Measurements from ENCODE around the gene ATP9B.

ATP9B gene

DNA sequence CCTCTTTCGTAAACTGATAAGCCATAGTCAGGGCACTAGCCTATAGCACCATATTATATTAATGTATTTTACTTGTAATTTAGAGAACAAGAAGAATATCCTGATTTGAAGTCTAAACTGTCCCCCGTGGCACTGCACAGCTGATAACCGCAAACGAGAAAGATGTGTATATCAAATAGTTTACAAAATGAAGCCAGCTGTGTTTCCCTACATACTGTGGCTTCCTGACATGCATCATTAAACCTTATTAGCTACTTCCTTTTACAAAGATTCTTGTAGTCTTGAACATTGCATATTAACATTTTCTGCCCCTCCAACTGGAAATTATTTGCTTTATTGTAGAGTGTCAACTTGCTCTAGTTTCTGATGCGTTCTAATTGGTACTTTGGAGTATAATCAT lies 173.1 kb downstream of the ATP9B start:
- Histone ChIP-seq H3K4me1 (ENCODE audit: control insufficient read depth, insufficient read depth, low read length) (peaks cover 13% of the 10 kb centered on the region), H3K4me3 (ENCODE audit: low read depth, low read length) (no peak overlapping the region), H3K36me3 (ENCODE audit: control insufficient read depth in 2 of 2, insufficient read depth in 1 of 2, low read length in 2 of 2) (no peaks in the 10 kb centered on the region), H3K27ac (ENCODE audit: extremely low read depth, low read depth, low read length) (no peak overlapping the region), H3K9me3 (ENCODE audit: control insufficient read depth, insufficient read depth, low read depth, low read length) (no peaks in the 10 kb centered on the region)
- CTCF ChIA-PET, result interaction anchor here (0.6 to 0.8 kb wide), 2 partner anchors 24 to 433 kb away, joined by 3 read pairs; no protein-coding TSS in a partner anchor
- TF ChIP-seq, protein P1, sequence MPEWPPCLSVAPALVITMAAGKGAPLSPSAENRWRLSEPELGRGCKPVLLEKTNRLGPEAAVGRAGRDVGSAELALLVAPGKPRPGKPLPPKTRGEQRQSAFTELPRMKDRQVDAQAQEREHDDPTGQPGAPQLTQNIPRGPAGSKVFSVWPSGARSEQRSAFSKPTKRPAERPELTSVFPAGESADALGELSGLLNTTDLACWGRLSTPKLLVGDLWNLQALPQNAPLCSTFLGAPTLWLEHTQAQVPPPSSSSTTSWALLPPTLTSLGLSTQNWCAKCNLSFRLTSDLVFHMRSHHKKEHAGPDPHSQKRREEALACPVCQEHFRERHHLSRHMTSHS (tag by site-specific recombination; IDR thresholded peaks at IDR 0.05), result no peak
- TF ChIP-seq, protein P2, sequence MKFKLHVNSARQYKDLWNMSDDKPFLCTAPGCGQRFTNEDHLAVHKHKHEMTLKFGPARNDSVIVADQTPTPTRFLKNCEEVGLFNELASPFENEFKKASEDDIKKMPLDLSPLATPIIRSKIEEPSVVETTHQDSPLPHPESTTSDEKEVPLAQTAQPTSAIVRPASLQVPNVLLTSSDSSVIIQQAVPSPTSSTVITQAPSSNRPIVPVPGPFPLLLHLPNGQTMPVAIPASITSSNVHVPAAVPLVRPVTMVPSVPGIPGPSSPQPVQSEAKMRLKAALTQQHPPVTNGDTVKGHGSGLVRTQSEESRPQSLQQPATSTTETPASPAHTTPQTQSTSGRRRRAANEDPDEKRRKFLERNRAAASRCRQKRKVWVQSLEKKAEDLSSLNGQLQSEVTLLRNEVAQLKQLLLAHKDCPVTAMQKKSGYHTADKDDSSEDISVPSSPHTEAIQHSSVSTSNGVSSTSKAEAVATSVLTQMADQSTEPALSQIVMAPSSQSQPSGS (tag by site-specific recombination; IDR thresholded peaks at IDR 0.05; ENCODE audit: low read depth), result no peak
- TF ChIP-seq ZNF48 (tag by site-specific recombination; IDR thresholded peaks at IDR 0.05), result no peak
- POLR2A ChIA-PET, result no interaction called here

DNA sequence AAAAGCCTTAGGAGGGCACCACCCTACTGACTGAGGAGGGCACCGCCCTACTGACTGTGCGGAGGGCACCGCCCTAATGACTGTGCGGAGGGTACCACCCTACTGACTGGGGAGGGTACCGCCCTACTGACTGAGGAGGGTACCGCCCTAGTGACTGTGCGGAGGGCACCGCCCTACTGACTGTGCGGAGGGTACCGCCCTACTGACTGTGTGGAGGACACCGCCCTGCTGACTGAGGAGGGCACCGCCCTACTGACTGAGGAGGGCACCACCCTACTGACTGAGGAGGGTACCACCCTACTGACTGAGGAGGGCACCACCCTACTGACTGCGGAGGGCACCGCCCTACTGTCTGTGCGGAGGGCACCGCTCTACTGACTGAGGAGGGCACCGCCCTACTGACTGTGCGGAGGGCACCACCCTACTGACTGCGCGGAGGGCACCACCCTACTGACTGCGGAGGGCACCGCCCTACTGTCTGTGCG lies 176.4 kb downstream of the ATP9B start:
- no peak overlapping the region for H3K27ac ChIP-seq (ENCODE audit: extremely low read depth, low read depth, low read length)
- no peaks in the 10 kb centered on the region for H3K9me3 ChIP-seq (ENCODE audit: control insufficient read depth, insufficient read depth, low read depth, low read length)
- POLR2A ChIA-PET, result no interaction called here
- peak; percentile 98 for TF ChIP-seq KLF1 (tag by site-specific recombination; IDR thresholded peaks at IDR 0.05)
- TF ChIP-seq ZNF549 (tag by site-specific recombination; IDR thresholded peaks at IDR 0.05), result no peak
- H3K36me3 ChIP-seq (ENCODE audit: control insufficient read depth in 2 of 2, insufficient read depth in 1 of 2, low read length in 2 of 2), result no peaks in the 10 kb centered on the region
- peaks cover 13% of the 10 kb centered on the region for H3K4me1 ChIP-seq (ENCODE audit: control insufficient read depth, insufficient read depth, low read length)
- no peak overlapping the region for H3K4me3 ChIP-seq (ENCODE audit: low read depth, low read length)
- CTCF ChIA-PET, result interaction anchor here (0.6 to 0.7 kb wide), 3 partner anchors 10 to 600 kb away, joined by 3 read pairs; no protein-coding TSS in a partner anchor

DNA sequence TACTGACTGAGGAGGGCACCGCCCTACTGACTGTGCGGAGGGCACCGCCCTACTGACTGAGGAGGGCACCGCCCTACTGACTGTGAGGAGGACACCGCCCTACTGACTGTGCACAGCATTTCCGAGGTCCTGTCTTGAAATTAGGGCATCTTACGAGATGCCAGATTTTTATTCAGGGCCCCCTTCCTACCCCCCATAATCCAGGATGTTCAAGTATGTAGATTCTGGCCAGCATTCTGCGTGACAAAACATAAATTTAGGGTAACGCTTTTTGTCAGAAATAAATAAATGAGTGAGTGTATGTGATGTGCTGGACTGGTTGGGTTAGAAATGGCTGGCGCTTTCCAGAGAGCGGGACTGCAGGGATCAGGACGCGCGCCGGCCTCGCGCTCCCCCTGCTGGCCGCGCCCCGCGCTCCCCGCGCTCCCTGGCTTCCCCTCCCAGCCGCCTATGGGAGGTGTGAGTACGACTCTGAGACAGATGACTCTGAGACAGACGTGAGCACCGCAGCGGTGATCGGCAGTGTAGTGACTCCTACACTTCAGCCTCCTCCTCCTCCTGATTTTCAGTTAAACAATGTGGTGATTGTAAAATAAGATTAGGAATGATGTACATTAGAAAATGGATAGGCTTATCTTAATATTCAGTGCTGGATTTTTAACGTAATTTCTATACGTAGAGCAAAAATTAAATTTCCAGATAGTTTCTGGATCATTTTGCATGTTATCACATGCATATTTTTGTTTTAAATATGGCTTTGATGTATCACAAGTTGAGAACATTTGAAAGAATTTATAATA lies 177.3 kb downstream of the ATP9B start:
- ChIA-PET CTCF (no interaction called here), POLR2A (no interaction called here)
- Histone ChIP-seq H3K27ac (ENCODE audit: extremely low read depth, low read depth, low read length) (no peak overlapping the region), H3K4me3 (ENCODE audit: low read depth, low read length) (peak overlapping the region; percentile 22; the same call in 1 of the 2 replicates), H3K36me3 (ENCODE audit: control insufficient read depth in 2 of 2, insufficient read depth in 1 of 2, low read length in 2 of 2) (no peaks in the 10 kb centered on the region), H3K9me3 (ENCODE audit: control insufficient read depth, insufficient read depth, low read depth, low read length) (no peaks in the 10 kb centered on the region), H3K4me1 (ENCODE audit: control insufficient read depth, insufficient read depth, low read length) (peaks cover 12% of the 10 kb centered on the region)
- TF ChIP-seq MZF1 (tag by site-specific recombination; IDR thresholded peaks at IDR 0.05; ENCODE audit: borderline replicate concordance), result no peak
- TF ChIP-seq ZNF174 (tag by site-specific recombination; IDR thresholded peaks at IDR 0.05), result no peak
- TF ChIP-seq ZNF521 (tag by site-specific recombination; IDR thresholded peaks at IDR 0.05), result no peak
- no peak for TF ChIP-seq ZNF792 (tag by site-specific recombination; IDR thresholded peaks at IDR 0.05)
- TF ChIP-seq ZNF701 (tag by site-specific recombination; IDR thresholded peaks at IDR 0.05), result no peak
- TF ChIP-seq, protein P3, sequence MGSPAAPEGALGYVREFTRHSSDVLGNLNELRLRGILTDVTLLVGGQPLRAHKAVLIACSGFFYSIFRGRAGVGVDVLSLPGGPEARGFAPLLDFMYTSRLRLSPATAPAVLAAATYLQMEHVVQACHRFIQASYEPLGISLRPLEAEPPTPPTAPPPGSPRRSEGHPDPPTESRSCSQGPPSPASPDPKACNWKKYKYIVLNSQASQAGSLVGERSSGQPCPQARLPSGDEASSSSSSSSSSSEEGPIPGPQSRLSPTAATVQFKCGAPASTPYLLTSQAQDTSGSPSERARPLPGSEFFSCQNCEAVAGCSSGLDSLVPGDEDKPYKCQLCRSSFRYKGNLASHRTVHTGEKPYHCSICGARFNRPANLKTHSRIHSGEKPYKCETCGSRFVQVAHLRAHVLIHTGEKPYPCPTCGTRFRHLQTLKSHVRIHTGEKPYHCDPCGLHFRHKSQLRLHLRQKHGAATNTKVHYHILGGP (tag by site-specific recombination; IDR thresholded peaks at IDR 0.05), result no peak
- no peak for TF ChIP-seq ZNF514 (tag by site-specific recombination; IDR thresholded peaks at IDR 0.05)
- TF ChIP-seq, protein P2 (tag by site-specific recombination; IDR thresholded peaks at IDR 0.05; ENCODE audit: low read depth), result no peak
- no peak for TF ChIP-seq ZNF555 (tag by site-specific recombination; conservative IDR thresholded peaks at IDR 0.05)
- TF ChIP-seq PRDM10 (tag by site-specific recombination; IDR thresholded peaks at IDR 0.05), result no peak
- TF ChIP-seq MEIS1 (CRISPR knock-in tag; IDR thresholded peaks at IDR 0.05; ENCODE audit: borderline replicate concordance), result no peak
- TF ChIP-seq, protein P4, sequence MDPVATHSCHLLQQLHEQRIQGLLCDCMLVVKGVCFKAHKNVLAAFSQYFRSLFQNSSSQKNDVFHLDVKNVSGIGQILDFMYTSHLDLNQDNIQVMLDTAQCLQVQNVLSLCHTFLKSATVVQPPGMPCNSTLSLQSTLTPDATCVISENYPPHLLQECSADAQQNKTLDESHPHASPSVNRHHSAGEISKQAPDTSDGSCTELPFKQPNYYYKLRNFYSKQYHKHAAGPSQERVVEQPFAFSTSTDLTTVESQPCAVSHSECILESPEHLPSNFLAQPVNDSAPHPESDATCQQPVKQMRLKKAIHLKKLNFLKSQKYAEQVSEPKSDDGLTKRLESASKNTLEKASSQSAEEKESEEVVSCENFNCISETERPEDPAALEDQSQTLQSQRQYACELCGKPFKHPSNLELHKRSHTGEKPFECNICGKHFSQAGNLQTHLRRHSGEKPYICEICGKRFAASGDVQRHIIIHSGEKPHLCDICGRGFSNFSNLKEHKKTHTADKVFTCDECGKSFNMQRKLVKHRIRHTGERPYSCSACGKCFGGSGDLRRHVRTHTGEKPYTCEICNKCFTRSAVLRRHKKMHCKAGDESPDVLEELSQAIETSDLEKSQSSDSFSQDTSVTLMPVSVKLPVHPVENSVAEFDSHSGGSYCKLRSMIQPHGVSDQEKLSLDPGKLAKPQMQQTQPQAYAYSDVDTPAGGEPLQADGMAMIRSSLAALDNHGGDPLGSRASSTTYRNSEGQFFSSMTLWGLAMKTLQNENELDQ (tag by site-specific recombination; IDR thresholded peaks at IDR 0.05; ENCODE audit: low read depth), result no peak
- TF ChIP-seq, protein P1 (tag by site-specific recombination; IDR thresholded peaks at IDR 0.05), result no peak

Measured in HEK293 (cell line).